Kidney capillary endothelial cell (primary cell): ENCODE results near the gene FGF12.
A peak's percentile ranks its signal among the peaks of the same experiment; 100 is the strongest.

ENCODE experiments used
- DNase-seq: peaks from one replicate; pipeline ENCODE4 v3.0.0-alpha.2; 2018; ENCODE audit warnings: low spot score

The FGF12 gene

DNA sequence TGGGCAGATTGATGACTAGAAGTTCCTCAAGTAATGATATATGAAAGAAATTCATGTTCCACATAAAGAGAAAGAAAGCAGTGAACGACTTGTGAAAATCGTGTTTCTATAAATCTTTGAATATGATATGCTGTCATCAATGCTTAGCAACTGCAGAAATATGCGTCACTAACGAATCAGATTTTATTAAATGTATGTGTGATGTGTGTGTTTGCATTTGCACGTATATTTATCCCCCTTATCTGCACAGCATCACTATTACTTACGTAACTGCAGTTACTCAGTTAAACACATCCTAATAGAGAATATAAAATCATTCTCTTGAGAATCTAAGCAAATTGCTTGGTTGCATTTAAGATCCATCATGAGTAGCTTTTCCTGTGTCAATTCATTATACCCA, 468.6 kb downstream of the FGF12 start:
- DNase-seq, result no peak

DNA sequence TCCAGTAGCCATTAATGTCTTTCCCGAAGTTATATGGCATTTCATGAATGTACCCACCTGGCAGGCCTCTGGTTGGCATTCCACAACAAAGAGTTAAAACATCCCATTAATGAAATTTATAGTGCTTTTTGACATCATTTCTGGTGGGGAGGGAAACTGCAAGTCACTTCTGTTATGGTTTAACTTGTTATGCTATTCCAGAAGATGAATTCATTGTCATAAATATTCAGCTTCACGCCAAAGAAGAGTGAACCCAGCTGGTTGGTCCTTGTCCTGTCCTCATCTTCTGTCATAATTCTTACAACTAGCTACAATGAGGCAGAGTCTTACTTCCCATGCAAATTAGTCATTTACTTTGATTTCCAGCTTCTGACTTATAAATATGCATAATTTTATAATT, 471.5 kb downstream of the FGF12 start:
- DNase-seq, result no peak

GRCh38 chr3:192253138-192253887, 474.0 kb downstream of the FGF12 start:
- no peak for DNase-seq

DNA sequence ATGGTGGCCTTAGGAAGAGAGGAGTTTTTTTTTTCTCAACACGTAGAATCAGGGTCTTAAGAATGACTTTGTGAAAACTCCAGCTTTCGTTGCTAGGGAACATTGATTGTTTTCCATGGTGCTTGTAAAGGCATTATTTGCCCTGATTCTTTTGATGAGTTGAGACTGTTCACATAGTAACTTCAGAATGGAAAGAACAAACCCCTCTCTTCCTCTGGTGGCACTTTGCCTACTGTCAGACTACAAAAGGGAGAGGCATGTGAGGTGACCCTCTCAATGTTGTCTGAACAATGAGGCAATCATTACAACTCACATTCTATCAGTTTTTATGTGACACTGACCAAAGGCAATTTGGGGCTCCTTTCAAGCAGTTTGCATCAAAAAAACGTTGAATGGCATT, 477.8 kb downstream of the FGF12 start:
- DNase-seq, result no peak

GRCh38 chr3:192246847-192247559, 480.3 kb downstream of the FGF12 start:
- no peak for DNase-seq

GRCh38 chr3:192244591-192244990, 482.8 kb downstream of the FGF12 start:
- no peak for DNase-seq

DNA sequence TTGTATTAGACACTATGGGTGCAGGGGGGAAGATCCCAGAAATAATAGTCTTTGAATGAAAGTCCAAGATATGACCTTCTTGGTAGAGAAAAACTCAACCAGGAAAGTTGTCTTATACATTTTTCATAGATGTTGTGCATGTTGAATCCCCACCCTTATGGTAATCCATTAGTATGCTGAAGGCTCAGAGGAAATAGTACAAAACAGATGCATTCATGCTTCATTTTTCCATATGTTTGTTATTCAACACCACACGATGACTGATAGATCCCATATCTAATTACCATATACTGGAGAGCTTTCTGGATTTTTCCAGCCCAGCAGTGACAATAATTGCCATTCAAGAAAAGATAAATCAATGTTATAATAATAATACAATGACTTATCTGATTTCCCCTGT, 487.4 kb downstream of the FGF12 start:
- DNase-seq, result no peak

DNA sequence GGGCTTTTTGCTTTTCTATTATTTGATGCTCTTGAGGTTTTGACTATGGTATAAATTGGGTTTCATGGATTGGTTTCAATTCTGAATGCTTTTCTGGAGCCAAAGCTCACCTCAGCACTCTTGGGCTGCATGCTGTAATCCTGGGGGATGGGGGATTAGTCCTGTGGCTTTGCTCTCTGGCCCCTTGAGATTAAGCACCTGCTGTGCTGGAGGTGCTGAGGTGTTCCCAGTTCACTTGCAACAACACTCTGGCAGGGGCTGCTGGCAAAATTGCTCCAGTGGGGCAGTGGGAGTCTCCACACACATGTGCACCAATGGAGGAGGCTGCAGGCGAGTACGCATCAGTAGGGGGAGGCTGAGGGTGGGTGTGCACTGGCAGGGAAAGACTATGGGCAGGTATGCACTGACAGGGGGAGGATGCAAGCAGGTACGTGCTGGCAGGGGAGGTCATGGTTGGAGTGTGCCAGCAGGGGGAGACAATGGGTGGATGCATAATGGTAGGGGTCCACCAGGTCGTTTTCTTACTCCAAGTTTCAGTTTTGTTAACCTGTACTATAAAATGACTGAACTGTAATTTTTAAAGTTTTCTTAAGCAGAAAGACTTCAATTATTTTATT, 489.2 kb downstream of the FGF12 start:
- DNase-seq, result no peak

GRCh38 chr3:192229866-192230265, 497.5 kb downstream of the FGF12 start:
- DNase-seq, result no peak

- DNase-seq, result no peak
These were observed 502.6 kb downstream of the FGF12 start for GRCh38 chr3:192224634-192225155.

- DNase-seq, result no peak
These were observed 503.5 kb downstream of the FGF12 start for GRCh38 chr3:192223815-192224214.

GRCh38 chr3:192220915-192221314, 506.4 kb downstream of the FGF12 start:
- DNase-seq, result no peak

DNA sequence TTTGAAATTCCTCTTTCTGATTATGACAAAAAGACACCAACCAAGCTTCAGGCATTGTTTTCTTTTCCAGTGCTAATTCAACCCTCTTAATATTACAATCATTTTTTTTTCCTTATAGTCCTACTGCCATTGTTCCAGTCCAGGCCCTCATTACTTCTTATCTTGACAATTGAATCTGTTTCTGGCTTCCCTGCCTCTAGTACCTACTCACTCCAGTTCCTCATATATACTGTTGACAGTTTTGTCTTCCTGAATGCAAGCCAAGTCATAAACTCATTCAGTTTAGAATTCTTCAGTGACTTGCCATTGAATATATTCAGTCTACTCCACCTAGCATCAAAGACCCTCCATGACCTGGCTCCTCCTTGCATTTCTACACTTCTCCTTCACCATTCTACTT, 507.4 kb downstream of the FGF12 start:
- no peak for DNase-seq

GRCh38 chr3:192216067-192216466, 511.3 kb downstream of the FGF12 start:
- no peak for DNase-seq

DNA sequence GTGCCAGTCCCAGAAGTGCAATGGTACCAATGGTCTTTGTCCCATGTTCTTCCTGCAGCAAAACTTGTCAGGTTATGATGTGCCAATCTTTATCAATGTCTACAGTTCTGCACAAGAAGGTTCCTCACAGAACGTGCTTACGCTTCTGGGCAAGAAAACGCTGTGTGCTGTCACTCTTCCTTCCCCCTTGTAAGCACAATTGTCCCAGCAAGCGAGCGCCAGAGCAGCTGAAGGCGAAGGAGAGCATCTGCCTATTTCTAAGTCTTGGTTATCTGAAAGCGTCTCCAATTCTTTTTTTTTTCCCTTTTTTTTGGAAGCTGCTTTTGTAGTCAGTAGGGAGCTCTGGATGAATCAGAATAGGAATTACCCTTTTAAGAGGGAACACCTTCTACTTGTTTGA, 514.4 kb downstream of the FGF12 start:
- no peak for DNase-seq

GRCh38 chr3:192212335-192212734, 515.0 kb downstream of the FGF12 start:
- no peak for DNase-seq

- DNase-seq, result no peak
These were observed 519.7 kb downstream of the FGF12 start for GRCh38 chr3:192207651-192208050.

- DNase-seq, result no peak
These were observed 520.1 kb downstream of the FGF12 start for GRCh38 chr3:192207239-192207638.

- DNase-seq, result no peak
These were observed 533.3 kb downstream of the FGF12 start for GRCh38 chr3:192194085-192194484.

GRCh38 chr3:192188218-192188835, 539.0 kb downstream of the FGF12 start:
- peak; percentile 43 for DNase-seq

GRCh38 chr3:192187485-192188051, 539.8 kb downstream of the FGF12 start:
- DNase-seq, result no peak

DNA sequence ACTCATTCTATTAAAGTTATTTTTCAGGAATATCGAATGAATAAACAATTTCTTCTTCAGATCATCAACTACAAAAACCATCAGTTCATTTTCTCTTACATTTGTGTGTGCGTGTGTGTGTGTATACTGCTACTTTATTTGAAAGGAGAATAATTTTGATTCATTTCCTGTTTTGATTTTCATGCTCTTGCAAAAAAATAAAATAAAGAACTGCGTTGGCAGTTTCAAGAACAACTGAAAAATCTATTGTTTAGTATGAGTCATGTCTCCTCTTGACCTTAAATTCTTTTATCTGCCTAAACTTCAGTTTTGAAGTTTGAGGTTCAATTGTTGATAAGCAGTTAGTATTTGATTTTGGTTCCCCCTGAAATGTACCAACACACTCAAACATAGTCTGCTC, 540.8 kb downstream of the FGF12 start:
- peak; percentile 77 for DNase-seq
